Aorta (tissue), 5 donors: ENCODE results near the gene SRA1. TPM values are rescaled to one million over a fixed set of nuclear protein-coding genes. Genes with fewer than 3 reads are reported as not detected.
A peak's percentile ranks its signal among the peaks of the same experiment; 100 is the strongest.
"Not testable (repeated sequence)": the region's sequence is repeated elsewhere in the genome, so short reads cannot be mapped to it uniquely, and the experiment has no call there.

Experiments
- ATAC-seq: fragments of 200-7000 bp; cut with Tn5 transposase; one replicate; pipeline ENCODE4 v1.9.1; 2022; ENCODE audit warnings: moderate library complexity; ENCODE audit not compliant: low FRiP score
- DNase-seq, 2 donors: peaks; one replicate each; pipeline ENCODE4 v3.0.0-alpha.2; 2020
- H3K27ac ChIP-seq, 2 donors: one replicate each; pipeline ENCODE4 v1.5.1; 2013; ENCODE audit warnings: low read length in 2 of 2, mild to moderate bottlenecking in 2 of 2, moderate library complexity in 2 of 2, control low read depth in 1 of 2, inconsistent platforms in 1 of 2, low read depth in 1 of 2
- H3K27me3 ChIP-seq, 2 donors: one replicate each; pipeline ENCODE4 v1.6.1; 2013; ENCODE audit warnings: control low read depth in 1 of 2, low read length in 1 of 2, mild to moderate bottlenecking in 1 of 2, moderate library complexity in 1 of 2; ENCODE audit not compliant: insufficient read depth in 2 of 2, control insufficient read depth in 1 of 2
- H3K36me3 ChIP-seq, 2 donors: one replicate each; pipeline ENCODE4 v1.6.1; 2013; ENCODE audit warnings: control low read depth in 1 of 2, low read length in 1 of 2, mild to moderate bottlenecking in 1 of 2; ENCODE audit not compliant: insufficient read depth in 2 of 2, control insufficient read depth in 1 of 2
- H3K4me1 ChIP-seq, 2 donors: one replicate each; pipeline ENCODE4 v1.6.1; 2013; ENCODE audit warnings: low read length in 2 of 2, control low read depth in 1 of 2, mild to moderate bottlenecking in 1 of 2, moderate library complexity in 1 of 2; ENCODE audit not compliant: insufficient read depth in 2 of 2, control insufficient read depth in 1 of 2
- H3K4me3 ChIP-seq, 2 donors: one replicate each; pipeline ENCODE4 v1.5.1; 2013; ENCODE audit warnings: low read length in 2 of 2, control low read depth in 1 of 2, mild to moderate bottlenecking in 1 of 2
- H3K9me3 ChIP-seq: one replicate; pipeline ENCODE4 v1.6.1; 2013; ENCODE audit warnings: mild to moderate bottlenecking, low read length; ENCODE audit not compliant: control insufficient read depth
- WGBS, 2 donors: extraction: QIAGEN DNeasy Blood & Tissue Kit; methylation state at CpG; one replicate each; pipeline ENCODE4 v1.1.7; 2013; 5-methylcytosine and 5-hydroxymethylcytosine counted together
- intact Hi-C, 2 donors: fragments of 100-400 bp; cut with DNase I; formaldehyde crosslinking; loops; one replicate each; pipeline versions ENCODE4 v1.14.2 to v1.15.0; 2022
- long read RNA-seq, 2 donors: library from polyadenylated mRNA; unstranded; transcript quantifications; one replicate each; pipeline ENCODE4 v2.0.0, GENCODE V29; 2020 to 2021
- polyA plus RNA-seq, 2 donors: library from polyadenylated mRNA; stranded (reverse); fragments of 200-250 nt; gene quantifications; one replicate each; pipeline ENCODE4 v1.2.3, GENCODE V29; 2013
- total RNA-seq, 2 donors: library from RNA; stranded (reverse); fragmentation: NEBNext Ultra II Directional; extraction: Animal tissue kit (Norgen Biotek cat#: 25700); gene quantifications; one replicate each; pipeline ENCODE4 v1.2.1, GENCODE V29; 2021
- donor health status: healthy with polysubstance abuse.
- donor health status: Bipolar disorder and iron deficiency.
- donor health status: DM: no; HTN: no; CAD: no.
- donor health status: DM: no; HTN: no; CAD: no.
- donor health status: DM: yes; HTN: yes; CAD: no.

The SRA1 gene
- total RNA-seq (10 to 100 TPM; 23.7 to 32.5 TPM), polyA plus RNA-seq (10 to 100 TPM; 23.2 to 49.6 TPM)
- long read RNA-seq, donor 1, transcript SRA1-205 (4 exons, 1,466 nt) = minor isoform, 13 of 103 reads
- long read RNA-seq, donor 1, transcript SRA1-201 (5 exons, 2,107 nt) = major isoform, 67 of 103 reads
- long read RNA-seq, donor 1, partial matches to known transcripts = 4 of 103 reads
- long read RNA-seq, donor 1, other reads (novel, unspliced or antisense) = 15 of 103 reads
- long read RNA-seq, donor 2, transcript SRA1-205 (4 exons, 1,466 nt) = minor isoform, 5 of 23 reads
- long read RNA-seq, donor 2, transcript SRA1-201 (5 exons, 2,107 nt) = major isoform, 16 of 23 reads
- long read RNA-seq, donor 2, partial matches to known transcripts = 1 of 23 reads
- long read RNA-seq, donor 2, other reads (novel, unspliced or antisense) = 1 of 23 reads

DNA sequence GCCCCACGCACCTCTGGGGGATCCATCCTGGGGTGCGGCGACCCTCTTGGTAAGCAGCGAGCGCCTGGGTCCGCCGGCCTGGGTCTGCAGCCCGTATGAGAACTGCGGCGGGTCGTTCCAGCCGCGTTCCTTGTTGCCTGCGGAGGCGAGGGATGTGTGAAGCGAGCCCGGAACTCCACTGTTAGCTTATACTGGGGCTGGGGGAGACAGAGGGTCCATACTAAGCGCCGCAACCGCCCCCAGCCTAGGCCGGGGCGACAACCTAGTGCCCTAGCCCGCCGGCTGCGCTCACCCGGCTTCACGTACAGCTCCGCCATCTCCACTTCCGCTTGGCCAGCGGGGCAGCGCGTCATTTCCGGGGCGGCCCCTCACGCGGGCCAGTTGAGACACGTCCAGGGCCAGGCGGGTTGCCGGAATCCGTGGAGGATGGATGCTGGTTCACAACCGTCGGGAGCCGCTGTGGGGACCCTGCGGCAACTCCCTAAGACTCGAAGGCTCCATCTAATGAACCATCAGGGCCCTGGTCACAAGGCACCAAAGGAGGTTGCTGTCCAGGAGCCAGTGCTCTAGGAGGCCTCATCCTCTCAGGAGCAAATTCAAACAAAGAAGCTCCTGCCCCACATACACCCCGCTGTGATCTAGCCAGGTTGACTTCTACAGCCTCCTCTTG lies at the start of gene SRA1:
Gene SRA1, minus strand, starts transcription at position 338 of the 670 bp plus-strand sequence. Its CDS starts 21 bp downstream, at position 317.
- Histone ChIP-seq H3K9me3 (no peaks in the 10 kb centered on the region), H3K27ac (peak within 1 kb of the TSS; percentile 5 to 49), H3K36me3 (no peaks in the 10 kb centered on the region), H3K4me1 (peaks cover 0 to 4% of the 10 kb centered on the region in 2 donors), H3K27me3 (no peaks in the 10 kb centered on the region), H3K4me3 (peak within 1 kb of the TSS; percentile 43 to 88)
- DNase-seq = peak; percentile 96 to 98
- WGBS, 2 donors = 1% methylated on average over 46 of the region's 46 CpGs
- intact Hi-C loops = loop anchor here in 1 of 2 donors (5.0 kb wide), 1 partner anchor 90 kb away; the partner anchor contains the start of genes IK and NDUFA2
- peak; percentile 96 for ATAC-seq

GRCh38 chr5:140607031-140607430 lies 49.8 kb upstream of the SRA1 start:
- no peak overlapping the region for H3K4me3 ChIP-seq
- intact Hi-C loops = no loop called here
- H3K4me1 ChIP-seq = no peaks in the 10 kb centered on the region
- no peaks in the 10 kb centered on the region for H3K27me3 ChIP-seq
- DNase-seq (no peak), ATAC-seq (no peak)
- H3K9me3 ChIP-seq = no peaks in the 10 kb centered on the region
- no peak overlapping the region for H3K27ac ChIP-seq
- WGBS, 2 donors = 76 to 88% methylated on average over 2 of the region's 2 CpGs
- no peaks in the 10 kb centered on the region for H3K36me3 ChIP-seq

GRCh38 chr5:140605879-140606278 lies 48.6 kb upstream of the SRA1 start:
- no peak overlapping the region for H3K4me3 ChIP-seq
- intact Hi-C loops = no loop called here
- no peaks in the 10 kb centered on the region for H3K9me3 ChIP-seq
- no peak for DNase-seq
- no peak overlapping the region for H3K27ac ChIP-seq
- H3K4me1 ChIP-seq = no peaks in the 10 kb centered on the region
- WGBS, 2 donors = 77 to 80% methylated on average over 3 of the region's 3 CpGs
- no peak for ATAC-seq
- H3K27me3 ChIP-seq = no peaks in the 10 kb centered on the region
- H3K36me3 ChIP-seq = no peaks in the 10 kb centered on the region

DNA sequence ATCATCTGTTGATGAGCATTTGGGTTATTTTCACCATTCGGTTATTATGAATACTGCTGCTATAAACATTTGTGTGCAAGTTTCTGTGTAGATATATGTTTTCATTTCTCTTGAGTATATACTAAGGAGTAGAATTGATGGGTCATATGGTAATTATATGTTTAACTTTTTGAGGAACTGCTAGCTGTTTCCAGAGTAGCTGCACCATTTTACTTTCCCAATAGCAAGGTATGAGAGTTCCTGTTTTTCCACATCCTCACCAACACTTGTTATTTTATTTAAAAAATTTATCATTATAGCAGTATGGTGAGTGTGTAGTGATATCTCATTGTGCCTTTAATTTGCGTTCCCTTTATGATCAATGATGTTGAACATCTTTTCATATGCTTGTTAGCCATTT lies 46.5 kb upstream of the SRA1 start:
- H3K4me3 ChIP-seq = no peak overlapping the region
- H3K4me1 ChIP-seq = no peaks in the 10 kb centered on the region
- 91 to 92% methylated on average over 2 of the region's 2 CpGs for WGBS, 2 donors
- intact Hi-C loops = no loop called here
- DNase-seq (no peak), ATAC-seq (no peak)
- H3K27me3 ChIP-seq = no peaks in the 10 kb centered on the region
- no peaks in the 10 kb centered on the region for H3K36me3 ChIP-seq
- H3K9me3 ChIP-seq = no peaks in the 10 kb centered on the region
- H3K27ac ChIP-seq = no peak overlapping the region

DNA sequence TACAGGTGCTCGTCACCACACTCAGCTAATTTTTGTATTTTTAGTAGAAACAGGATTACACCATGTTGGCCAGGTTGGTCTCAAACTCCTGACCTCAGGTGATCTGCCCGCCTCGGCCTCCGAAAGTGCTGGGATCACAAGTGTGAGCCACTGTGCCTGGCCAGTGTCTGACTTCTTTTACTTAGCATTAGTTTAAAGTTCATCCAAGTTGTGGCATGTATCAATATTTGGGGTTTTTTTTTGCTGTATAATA lies 46.1 kb upstream of the SRA1 start:
- H3K4me3 ChIP-seq, H3K36me3 ChIP-seq, H3K4me1 ChIP-seq, H3K27me3 ChIP-seq, H3K27ac ChIP-seq, H3K9me3 ChIP-seq, ATAC-seq, intact Hi-C loops, DNase-seq: not testable (repeated sequence)
- 81 to 91% methylated on average over 4 of the region's 4 CpGs for WGBS, 2 donors

DNA sequence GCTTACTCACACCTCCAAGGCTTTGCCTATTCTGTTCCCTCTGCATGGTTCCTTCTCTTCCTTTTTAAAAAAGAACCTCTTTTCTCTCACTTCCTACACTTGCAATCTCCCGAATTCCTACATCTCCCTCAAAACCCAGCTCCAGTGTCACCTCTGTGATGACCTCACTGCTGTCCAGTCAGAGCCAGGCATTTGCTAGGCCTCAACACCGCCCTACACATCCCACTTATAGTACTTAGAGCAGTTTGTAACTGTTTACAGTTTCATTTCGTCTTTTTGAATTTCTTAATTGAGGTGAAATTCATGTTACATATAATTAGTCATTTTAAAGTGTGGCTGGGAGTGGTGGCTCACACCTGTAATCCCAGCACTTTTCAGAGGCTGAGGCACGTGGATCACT lies 44.9 kb upstream of the SRA1 start:
- intact Hi-C loops = no loop called here
- WGBS, 2 donors = 70 to 78% methylated on average over 4 of the region's 4 CpGs
- ATAC-seq = no peak
- Histone ChIP-seq H3K27ac (no peak overlapping the region), H3K27me3 (no peaks in the 10 kb centered on the region), H3K9me3 (no peaks in the 10 kb centered on the region), H3K36me3 (no peaks in the 10 kb centered on the region), H3K4me1 (no peaks in the 10 kb centered on the region), H3K4me3 (no peak overlapping the region)
- no peak for DNase-seq

DNA sequence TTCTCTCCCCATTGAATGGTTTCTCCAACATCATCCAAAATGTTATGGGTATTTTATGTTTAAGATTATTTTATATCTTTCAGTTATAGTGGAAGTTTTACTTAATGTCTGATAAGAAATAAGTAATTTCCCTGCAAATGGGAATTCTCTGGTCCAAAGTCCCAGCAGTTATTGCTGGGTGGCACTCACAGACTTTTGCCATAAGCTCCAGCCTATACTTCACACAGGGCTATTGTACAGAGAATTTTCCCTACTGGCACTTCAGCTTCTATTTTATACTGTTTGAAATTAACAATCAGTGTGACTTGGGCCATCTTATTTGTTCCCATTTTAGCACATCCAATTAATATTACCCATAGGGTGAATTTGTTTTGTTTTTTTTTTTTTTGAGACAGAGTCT lies 42.8 kb upstream of the SRA1 start:
- Histone ChIP-seq H3K27me3 (no peaks in the 10 kb centered on the region), H3K36me3 (no peaks in the 10 kb centered on the region), H3K4me3 (no peak overlapping the region), H3K27ac (no peak overlapping the region), H3K9me3 (no peaks in the 10 kb centered on the region), H3K4me1 (no peaks in the 10 kb centered on the region)
- ATAC-seq = no peak
- intact Hi-C loops = no loop called here
- DNase-seq = no peak

- Histone ChIP-seq H3K27me3 (no peaks in the 10 kb centered on the region), H3K27ac (no peak overlapping the region), H3K9me3 (no peaks in the 10 kb centered on the region), H3K4me1 (no peaks in the 10 kb centered on the region), H3K4me3 (no peak overlapping the region), H3K36me3 (no peaks in the 10 kb centered on the region)
- ATAC-seq (no peak), DNase-seq (no peak)
- intact Hi-C loops = no loop called here
- WGBS, 2 donors = 75 to 76% methylated on average over 2 of the region's 2 CpGs
Observed at GRCh38 chr5:140598836-140599235, 41.6 kb upstream of the SRA1 start.

DNA sequence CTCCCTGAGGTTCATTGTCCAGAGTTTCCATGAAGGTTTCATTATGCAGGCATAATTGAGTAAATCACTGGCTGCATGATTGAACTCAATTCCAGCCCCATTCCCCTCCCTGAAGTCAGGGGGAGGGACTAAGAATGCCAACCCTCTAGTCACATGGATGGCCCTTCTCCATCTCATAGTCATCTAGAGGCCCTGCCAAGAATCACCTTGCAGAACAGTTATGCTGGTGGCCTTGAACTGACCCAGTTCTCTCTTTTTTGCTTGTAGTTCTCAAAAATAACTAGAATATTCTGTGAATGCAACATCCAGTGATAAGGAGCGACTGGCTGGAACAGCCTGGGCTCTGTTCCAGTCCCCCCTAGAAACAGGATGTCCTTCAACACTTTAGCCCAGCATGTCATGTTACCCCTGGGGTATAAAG lies 39.1 kb upstream of the SRA1 start:
- intact Hi-C loops = no loop called here
- Histone ChIP-seq H3K27ac (no peak overlapping the region), H3K9me3 (no peaks in the 10 kb centered on the region), H3K36me3 (no peaks in the 10 kb centered on the region), H3K27me3 (no peaks in the 10 kb centered on the region), H3K4me1 (no peaks in the 10 kb centered on the region), H3K4me3 (no peak overlapping the region)
- no peak for ATAC-seq
- DNase-seq = no peak
- WGBS, 2 donors = 0 to 6% methylated on average over 1 of the region's 1 CpG
